Uterus (tissue), 2 donors: ENCODE results near the gene EMILIN3.

Experiments used
- CTCF ChIP-seq, 4 experiments: fragments of 200-600 bp in 2 of 4; fragments of 450-650 bp in 2 of 4; sonication (generic) in 2 of 4; IDR thresholded peaks; one replicate each; pipeline ENCODE4 v1.5.1; 2016 to 2019; ENCODE audit warnings: antibody characterized with exemption in 4 of 4, mild to moderate bottlenecking in 2 of 4, moderate library complexity in 1 of 4
- POLR2A ChIP-seq, 2 donors: fragments of 450-650 bp; IDR thresholded peaks; one replicate each; pipeline ENCODE4 v1.6.1; 2016; ENCODE audit warnings: antibody characterized with exemption in 2 of 2, mild to moderate bottlenecking in 1 of 2, moderate library complexity in 1 of 2

DNA sequence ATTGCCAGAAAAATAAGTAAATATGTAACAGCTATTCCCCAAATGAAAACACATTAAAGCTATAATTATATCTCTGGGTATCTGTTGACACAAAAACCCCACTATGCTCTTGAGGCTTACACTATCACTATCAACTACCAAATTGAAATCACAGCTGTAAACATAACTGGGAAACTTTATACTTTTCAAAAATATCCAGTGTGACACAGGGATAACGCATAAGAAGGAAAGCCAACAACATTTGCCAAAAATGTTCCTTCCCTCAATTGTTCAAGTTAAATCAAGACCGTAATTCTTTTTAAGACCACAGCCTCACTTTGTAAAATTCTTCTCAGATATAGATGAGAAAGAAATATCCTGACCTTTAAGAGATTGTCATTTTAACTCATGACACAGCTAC, 52.2 kb downstream of the EMILIN3 start:
- TF ChIP-seq CTCF (IDR thresholded peaks at IDR 0.05) (no peak), POLR2A (IDR thresholded peaks at IDR 0.05) (no peak)
